HTR-8/SVneo (cell line): ENCODE data around the gene GANAB.
"Not testable (repeated sequence)": the region's sequence is repeated elsewhere in the genome, so short reads cannot be mapped to it uniquely, and the experiment has no call there.

ENCODE experiments used
- DNase-seq: peaks from one replicate; pipeline ENCODE4 v3.0.0; 2011; ENCODE audit warnings: low spot score, mixed read lengths; ENCODE audit not compliant: insufficient read length
- FAIRE-seq: peaks from 2 replicates; lab custom pipeline; 2011; peaks lifted over from hg19 to GRCh38; lab: Jason Lieb, UNC

GANAB gene

GRCh38 chr11:62627713-62628112 lies 18.7 kb downstream of the GANAB start:
- FAIRE-seq (no peak), DNase-seq (no peak)

- DNase-seq = no peak
- no peak for FAIRE-seq
Observed at GRCh38 chr11:62622476-62623089, 23.8 kb downstream of the GANAB start.

GRCh38 chr11:62621567-62622470 lies 24.6 kb downstream of the GANAB start, which contains the start of gene B3GAT3:
Gene B3GAT3, minus strand, starts transcription at chr11:62621986. Its CDS starts 39 bp downstream, at chr11:62621947.
- peak; percentile 58 for FAIRE-seq
- peak; percentile 99 for DNase-seq

DNA sequence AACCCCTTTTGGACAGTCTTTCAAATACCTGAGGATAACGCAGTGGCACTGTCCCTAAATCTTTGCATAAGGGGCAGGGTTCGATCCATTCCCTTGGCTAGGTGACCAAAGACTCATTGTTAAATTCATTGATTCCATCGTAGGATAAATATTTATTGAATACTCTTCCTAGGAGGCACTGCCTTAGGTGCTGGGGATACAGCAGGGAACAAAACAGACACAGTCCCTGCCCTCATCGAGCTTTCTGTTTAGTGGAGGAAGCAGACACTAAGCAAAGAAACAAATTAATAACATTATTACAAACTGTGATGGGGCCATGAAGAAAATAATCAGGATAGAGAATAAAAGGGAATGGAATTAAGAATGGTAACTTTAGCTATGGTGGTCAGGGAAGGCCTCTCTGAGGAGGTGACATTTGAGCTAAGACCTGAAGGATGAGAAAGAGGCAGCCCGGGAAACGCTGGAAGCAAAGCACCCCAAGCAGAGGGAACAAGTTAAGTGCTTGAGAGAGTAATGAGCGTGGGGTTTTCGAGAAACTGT lies 25.3 kb downstream of the GANAB start:
- FAIRE-seq = no peak
- DNase-seq = no peak

DNA sequence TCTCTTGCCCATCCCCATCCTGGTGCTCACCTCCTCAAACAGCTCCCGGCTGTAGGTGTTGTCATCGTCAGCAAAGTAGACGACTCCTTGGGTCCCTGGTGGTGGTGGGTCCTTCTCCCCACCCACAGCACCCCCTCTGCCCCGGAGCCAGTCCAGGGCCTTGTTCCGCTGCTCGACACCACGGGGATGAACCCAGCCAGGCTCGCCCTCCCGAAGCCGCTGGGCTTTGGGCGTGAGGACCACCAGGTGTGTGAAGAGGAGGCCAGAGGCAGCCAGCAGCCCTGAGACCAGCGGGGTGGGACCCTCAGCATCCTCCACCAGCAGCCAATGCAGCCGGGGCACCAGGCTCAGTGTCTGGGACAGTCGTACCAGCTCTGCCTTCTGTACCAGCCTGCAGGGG lies 29.5 kb downstream of the GANAB start:
- not testable (repeated sequence) for DNase-seq, FAIRE-seq

DNA sequence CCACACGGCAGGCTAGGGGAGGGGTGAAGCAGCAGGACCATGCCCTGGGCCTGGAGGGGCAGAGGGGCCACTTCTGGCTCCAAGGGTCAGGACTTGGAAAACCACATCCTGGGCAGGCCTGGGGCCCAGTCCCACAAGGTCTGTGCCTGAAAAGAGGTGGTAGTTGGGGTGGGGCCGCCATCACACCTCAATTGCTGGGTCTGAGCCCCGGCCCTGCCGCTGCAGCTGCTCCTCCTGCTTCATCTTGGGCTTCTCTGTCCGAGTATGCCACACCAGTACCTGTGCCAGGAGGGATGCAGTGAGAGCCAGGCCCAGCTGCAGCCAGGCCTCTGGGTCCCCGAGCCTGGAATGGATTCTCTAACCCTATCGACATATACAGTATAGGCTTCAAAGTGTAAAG lies 30.9 kb downstream of the GANAB start:
- no peak for DNase-seq
- FAIRE-seq = no peak

- FAIRE-seq (no peak), DNase-seq (no peak)
Observed at GRCh38 chr11:62614275-62614674, 32.1 kb downstream of the GANAB start.

- no peak for DNase-seq
- no peak for FAIRE-seq
Observed at GRCh38 chr11:62613291-62613778, 33.1 kb downstream of the GANAB start.

- peak; percentile 69 for FAIRE-seq
- DNase-seq = peak; percentile 83
Observed at GRCh38 chr11:62612366-62613290, 33.8 kb downstream of the GANAB start, which contains the start of the genes EML3 and ROM1. Gene EML3, minus strand, starts transcription at chr11:62612775. Its CDS starts 318 bp downstream, at chr11:62612457. Gene ROM1, plus strand, starts transcription at chr11:62613257. Its CDS starts 25 bp downstream, at chr11:62613282.

- FAIRE-seq (no peak), DNase-seq (no peak)
Observed at GRCh38 chr11:62611705-62612365, 34.6 kb downstream of the GANAB start.

DNA sequence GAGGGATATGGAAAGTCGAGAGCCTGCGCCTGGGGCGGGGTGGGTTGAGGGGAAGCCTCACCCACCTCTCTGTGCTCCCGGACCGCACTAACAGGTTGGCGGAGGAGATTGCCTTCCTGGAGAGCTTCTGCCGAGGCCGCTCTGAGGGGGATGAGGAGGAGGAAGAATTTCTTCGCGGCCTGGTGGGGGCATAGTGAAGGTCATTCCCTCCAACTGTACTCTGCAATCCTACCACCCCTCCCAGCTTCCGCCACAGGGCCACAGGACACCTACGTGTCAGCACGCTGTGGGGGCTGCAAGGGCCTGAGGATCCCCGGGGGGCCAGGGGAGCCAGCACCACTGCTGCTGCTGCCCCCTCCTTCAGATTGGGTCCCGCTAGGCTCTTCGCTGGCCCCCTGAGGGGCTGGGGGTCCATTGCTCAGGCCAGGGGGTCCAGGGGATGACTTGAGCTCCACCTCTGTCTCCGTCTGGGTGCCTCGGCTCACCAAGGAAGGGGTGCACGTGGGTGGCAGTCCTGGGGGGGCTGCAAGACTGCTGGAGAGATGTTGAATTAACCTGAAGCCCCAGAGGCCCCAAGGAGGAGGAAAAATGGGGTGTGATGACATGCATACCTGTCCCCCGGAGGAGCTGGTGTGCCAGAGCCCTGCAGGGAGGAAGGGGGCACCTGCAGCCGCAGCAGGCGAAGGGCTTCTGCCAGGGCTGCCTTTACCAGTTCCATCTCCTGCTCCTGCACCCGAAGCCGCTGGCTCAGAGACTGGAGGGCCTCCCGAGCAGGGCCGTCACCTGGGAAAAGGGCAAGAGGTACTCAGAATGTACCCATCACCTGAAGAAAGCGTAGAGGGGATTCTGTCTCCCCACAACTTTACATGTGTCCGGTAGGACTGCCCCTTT lies 35.4 kb downstream of the GANAB start:
- FAIRE-seq = no peak
- no peak for DNase-seq

GRCh38 chr11:62610403-62610802 lies 36.0 kb downstream of the GANAB start:
- FAIRE-seq = no peak
- DNase-seq = no peak

- DNase-seq = no peak
- FAIRE-seq = no peak
Observed at GRCh38 chr11:62608776-62609175, 37.6 kb downstream of the GANAB start.

DNA sequence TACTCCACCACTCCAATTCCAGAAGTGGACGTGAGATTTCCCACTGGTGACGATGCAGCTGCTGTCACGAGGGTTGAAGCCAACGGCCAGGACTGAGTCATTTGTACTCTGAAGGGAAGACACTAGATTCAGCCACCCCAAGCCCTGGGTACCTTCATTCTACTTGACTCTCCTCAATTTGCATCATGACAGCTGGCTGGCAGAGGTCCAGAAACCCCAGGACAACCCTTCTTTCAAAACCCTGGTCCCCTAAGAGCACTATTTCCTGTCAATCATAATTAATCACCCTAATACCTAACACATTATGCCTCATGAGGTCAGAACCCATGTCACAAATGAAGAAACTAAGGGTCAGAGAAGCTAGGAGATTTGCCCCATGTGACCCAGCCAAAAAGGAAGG lies 38.7 kb downstream of the GANAB start:
- FAIRE-seq = no peak

GRCh38 chr11:62605902-62606301 lies 40.5 kb downstream of the GANAB start:
- FAIRE-seq = no peak
- DNase-seq = no peak

More for the DNA sequence above, 38.7 kb downstream of the GANAB start:
- no peak for DNase-seq

DNA sequence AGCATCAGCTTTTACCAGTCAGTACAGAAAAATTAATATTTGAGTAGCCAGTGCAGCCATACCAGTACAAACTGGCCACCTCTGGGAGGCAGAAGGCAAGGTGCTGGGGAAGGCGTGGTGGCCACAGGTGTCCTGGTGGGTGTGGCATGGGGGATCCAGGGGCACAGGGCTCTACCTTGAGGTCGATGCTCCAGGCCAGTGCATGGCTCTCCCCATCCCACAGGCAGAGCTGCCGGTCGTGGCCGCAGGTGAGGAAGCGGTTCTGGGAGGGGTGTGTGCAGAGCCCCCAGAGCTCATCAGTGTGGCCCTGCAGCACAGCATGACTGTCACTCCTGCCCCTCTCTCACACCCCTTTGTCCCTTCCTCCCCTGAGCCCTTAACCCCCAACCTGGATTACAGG lies 40.9 kb downstream of the GANAB start:
- FAIRE-seq (no peak), DNase-seq (no peak)

GRCh38 chr11:62604460-62605120 lies 41.8 kb downstream of the GANAB start:
- no peak for FAIRE-seq
- no peak for DNase-seq
